Esophagus muscularis mucosa (tissue), 4 donors: ENCODE data around the gene TLCD1. TPM values are rescaled to one million over a fixed set of nuclear protein-coding genes. Genes with fewer than 3 reads are reported as not detected.

Experiments used
- DNase-seq: peaks from one replicate; pipeline ENCODE4 v3.0.0-alpha.2; 2017; ENCODE audit errors: extremely low spot score
- H3K27ac ChIP-seq, 4 donors: fragments of 200-600 bp; sonication (generic); replicated peaks in 1 of 4; 1 replicate in 3 of 4; 2 replicates in 1 of 4; pipeline ENCODE4 v1.5.1; 2016 to 2019; ENCODE audit warnings: mild to moderate bottlenecking in 1 of 4
- H3K27me3 ChIP-seq, 4 donors: fragments of 200-600 bp; sonication (generic); one replicate each; pipeline versions ENCODE4 v1.5.1 to v1.6.0; 2016 to 2019
- H3K36me3 ChIP-seq, 4 donors: fragments of 200-600 bp; sonication (generic); one replicate each; pipeline ENCODE4 v1.5.1; 2016 to 2019
- H3K4me1 ChIP-seq, 4 donors: fragments of 200-600 bp; sonication (generic); one replicate each; pipeline ENCODE4 v1.5.1; 2016 to 2019
- H3K4me3 ChIP-seq, 4 donors: fragments of 200-600 bp; sonication (generic); 1 replicate in 2 of 4; 2 replicates in 2 of 4; pipeline ENCODE4 v1.5.1; 2016 to 2019; ENCODE audit warnings: mild to moderate bottlenecking in 4 of 4, moderate library complexity in 1 of 4
- H3K9me3 ChIP-seq, 4 donors: fragments of 200-600 bp; sonication (generic); 1 replicate in 3 of 4; 2 replicates in 1 of 4; pipeline ENCODE4 v1.5.1; 2016 to 2019
- CTCF ChIP-seq, 3 experiments: fragments of 200-600 bp in 2 of 3; fragments of 450-650 bp in 1 of 3; sonication (generic) in 2 of 3; IDR thresholded peaks; one replicate each; pipeline ENCODE4 v1.5.1; 2017 to 2019; ENCODE audit warnings: antibody characterized with exemption in 3 of 3, mild to moderate bottlenecking in 2 of 3, moderate library complexity in 1 of 3
- EP300 ChIP-seq: sonication (generic); formaldehyde crosslinking; IDR thresholded peaks from one replicate; pipeline ENCODE4 v1.6.1; 2017; ENCODE audit warnings: antibody characterized with exemption
- POLR2A ChIP-seq: fragments of 450-650 bp; IDR thresholded peaks from one replicate; pipeline ENCODE4 v1.6.1; 2017; ENCODE audit warnings: antibody characterized with exemption, moderate library complexity, mild to moderate bottlenecking, low read depth
- POLR2AphosphoS5 ChIP-seq, 2 donors: sonication (generic); formaldehyde crosslinking; IDR thresholded peaks; one replicate each; pipeline ENCODE4 v1.6.1; 2017; ENCODE audit warnings: antibody characterized with exemption in 2 of 2
- WGBS: methylation state at CpG from one replicate; pipeline ENCODE4 v1.1.5; 2018; 5-methylcytosine and 5-hydroxymethylcytosine counted together
- intact Hi-C: fragments of 100-400 bp; cut with DNase I; formaldehyde crosslinking; loops from one replicate; pipeline ENCODE4 v1.15.1; 2023
- total RNA-seq, 4 donors: library from RNA; depleted of rRNA; stranded (reverse); fragments of >200 nt; gene quantifications; one replicate each; pipeline versions ENCODE4 v1.1.0 to v1.2.1, GENCODE V29; 2016

TLCD1 gene
- total RNA-seq, 4 donors from 2014 or later, result 1.0 to 1.5 (median 1.3) TPM; not detected in 1

GRCh38 chr17:28763137-28763799, 37.2 kb upstream of the TLCD1 start:
- 81% methylated on average over 1 of the region's 1 CpG for WGBS
- Histone ChIP-seq H3K27me3 (no peaks in the 10 kb centered on the region), H3K36me3 (peaks cover 20 to 67% (median 37%) of the 10 kb centered on the region in 4 donors), H3K27ac (peak overlapping the region in 1 of 4 donors; percentile 34), H3K9me3 (no peaks in the 10 kb centered on the region), H3K4me3 (no peak overlapping the region), H3K4me1 (peaks cover 17 to 27% (median 27%) of the 10 kb centered on the region in 4 donors)
- intact Hi-C loops, result loop anchor here (5.0 kb wide), 5 partner anchors 41 to 154 kb away; partner anchors contain the start of genes ERAL1 and FAM222B
- TF ChIP-seq EP300, result no peak
- TF ChIP-seq CTCF (IDR thresholded peaks at IDR 0.05), result no peak
- no peak for TF ChIP-seq POLR2A
- no peak for TF ChIP-seq POLR2AphosphoS5 (IDR thresholded peaks at IDR 0.05)
- DNase-seq, result no peak

DNA sequence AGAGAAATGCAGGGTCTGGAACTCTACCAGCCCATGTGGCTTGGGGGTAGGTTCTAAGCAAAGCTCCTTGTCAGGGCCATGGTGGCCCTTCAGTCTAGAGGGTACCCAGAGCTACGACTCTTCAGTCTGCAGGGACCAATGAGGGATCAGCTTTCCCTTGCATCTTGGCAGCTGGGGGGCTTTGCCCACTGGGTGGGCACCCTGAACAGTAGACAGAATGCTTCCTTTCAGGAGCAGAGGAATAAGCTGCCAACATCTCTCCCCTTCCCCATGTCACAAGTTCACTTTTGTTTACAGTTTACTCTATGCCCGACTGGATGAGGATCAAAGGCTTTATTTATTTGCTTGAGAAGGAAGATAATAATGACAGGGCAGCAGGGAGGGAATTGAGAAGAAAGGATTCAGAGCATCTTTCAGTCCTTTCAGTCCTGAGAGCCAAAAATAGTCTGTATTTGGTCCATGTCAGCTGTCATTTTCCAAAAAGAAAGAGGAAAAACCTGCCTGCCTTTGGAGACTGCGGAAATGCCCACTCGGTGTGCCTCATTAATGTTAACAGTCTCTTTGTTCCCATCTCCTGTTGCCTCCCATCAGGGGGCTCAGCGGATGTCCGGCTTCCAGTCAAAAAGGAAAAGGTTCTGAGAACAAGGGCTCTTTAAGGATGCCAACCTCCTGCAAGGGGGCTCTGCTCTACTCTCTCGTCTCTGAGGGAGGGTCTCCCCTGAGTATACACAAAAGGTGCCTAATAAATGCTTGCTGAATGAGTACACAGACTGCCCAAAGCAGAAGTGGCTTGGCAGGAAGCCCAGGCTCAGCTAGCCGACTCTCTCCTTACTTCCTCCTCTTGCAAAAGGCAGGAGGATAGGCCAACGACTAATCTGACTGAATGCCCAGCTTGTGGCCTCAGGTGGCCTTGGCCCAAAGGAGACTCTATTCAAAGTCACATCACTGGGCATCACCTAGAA, 34.8 kb upstream of the TLCD1 start:
- peak overlapping the region in 2 of 4 donors; percentile 25 to 54 for H3K27ac ChIP-seq

DNA sequence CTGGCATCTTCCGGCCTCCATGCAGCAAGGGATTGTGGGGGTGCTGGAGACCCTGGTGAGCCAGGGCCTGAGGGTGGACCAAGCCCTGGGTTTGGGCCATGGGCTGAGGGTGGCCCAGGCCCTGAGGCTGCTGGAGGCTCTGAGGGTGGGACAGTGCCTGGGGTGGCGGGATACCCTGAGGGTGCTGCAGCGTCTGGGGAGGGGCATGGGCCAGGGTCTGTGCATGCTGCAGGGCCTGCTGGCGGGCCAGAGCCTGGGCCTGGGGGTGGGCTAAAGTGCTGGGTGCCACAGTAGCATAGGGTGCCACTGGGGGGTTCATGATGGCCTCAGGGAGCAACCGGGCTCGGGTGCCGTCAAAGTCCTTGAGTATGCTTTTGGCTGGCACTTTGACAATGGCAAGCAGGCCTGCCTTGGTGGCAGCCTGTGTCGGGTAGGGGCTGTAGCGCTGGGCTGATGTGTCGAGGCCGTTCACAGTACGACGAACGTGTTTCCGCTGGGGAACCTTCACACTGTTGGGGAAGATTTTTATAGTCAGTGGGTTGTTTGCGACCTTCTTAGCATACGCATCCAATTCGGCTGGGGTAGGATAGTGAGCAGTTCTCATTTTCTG, 33.3 kb upstream of the TLCD1 start:
- Histone ChIP-seq H3K4me1 (peaks cover 17 to 32% (median 26%) of the 10 kb centered on the region in 4 donors), H3K36me3 (peaks cover 17 to 57% (median 34%) of the 10 kb centered on the region in 4 donors), H3K27me3 (no peaks in the 10 kb centered on the region), H3K27ac (no peak overlapping the region), H3K9me3 (no peaks in the 10 kb centered on the region), H3K4me3 (no peak overlapping the region)
- intact Hi-C loops, result loop anchor here (5.0 kb wide), 1 partner anchor 138 kb away; the partner anchor contains the start of gene FLOT2
- DNase-seq, result no peak
- WGBS, result 93% methylated on average over 14 of the region's 18 CpGs
- no peak for TF ChIP-seq POLR2AphosphoS5 (IDR thresholded peaks at IDR 0.05)

More for the DNA sequence above, 34.8 kb upstream of the TLCD1 start:
- no peak overlapping the region for H3K4me3 ChIP-seq
- no peak for DNase-seq
- H3K27me3 ChIP-seq, result no peaks in the 10 kb centered on the region
- H3K9me3 ChIP-seq, result no peaks in the 10 kb centered on the region
- WGBS, result 39% methylated on average over 9 of the region's 9 CpGs
- peaks cover 17 to 64% (median 39%) of the 10 kb centered on the region in 4 donors for H3K36me3 ChIP-seq
- intact Hi-C loops, result loop anchor here (5.0 kb wide), 5 partner anchors 39 to 156 kb away; partner anchors contain the start of genes ERAL1 and FAM222B
- H3K4me1 ChIP-seq, result peaks cover 17 to 32% (median 27%) of the 10 kb centered on the region in 4 donors
- no peak for TF ChIP-seq POLR2A
- no peak for TF ChIP-seq CTCF (IDR thresholded peaks at IDR 0.05)
- no peak for TF ChIP-seq EP300
- TF ChIP-seq POLR2AphosphoS5 (IDR thresholded peaks at IDR 0.05), result peak in 1 of 2 donors; percentile 11

DNA sequence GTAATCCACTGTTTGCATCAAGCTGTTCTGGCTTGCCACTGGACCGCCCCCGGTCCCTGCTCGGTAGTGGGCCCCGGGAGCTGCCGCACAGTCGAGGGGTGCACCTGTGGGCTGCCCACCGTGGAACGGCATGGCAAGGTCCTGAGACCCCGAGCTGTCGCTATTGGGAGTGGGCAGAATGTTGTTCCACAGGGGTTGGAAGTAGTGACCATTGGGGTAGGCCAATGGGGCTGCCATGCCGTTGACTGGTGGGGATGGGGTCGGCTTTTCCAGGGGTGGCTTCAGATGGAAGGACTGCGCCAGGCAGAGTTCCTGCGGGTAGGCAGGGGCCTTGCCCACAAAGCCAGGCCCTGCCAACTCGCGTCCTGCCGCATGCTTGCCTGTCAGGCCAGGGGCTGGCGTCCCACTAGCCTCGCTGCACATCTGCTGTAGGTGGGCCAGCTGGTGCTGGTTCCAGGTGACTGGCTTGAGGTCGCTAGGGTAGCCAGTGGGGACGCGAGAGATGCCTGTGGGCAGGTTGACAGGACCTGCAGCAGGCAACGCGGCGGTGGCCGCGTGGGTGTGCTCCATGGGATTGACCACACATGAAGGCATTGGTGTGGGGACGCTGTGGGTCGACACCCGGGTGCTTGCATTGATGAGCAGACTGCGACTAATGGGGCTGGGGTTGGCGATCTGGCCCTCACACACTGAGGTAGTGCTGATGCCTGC, 32.5 kb upstream of the TLCD1 start:
- Histone ChIP-seq H3K27ac (no peak overlapping the region), H3K27me3 (no peaks in the 10 kb centered on the region), H3K4me1 (peaks cover 16 to 26% (median 21%) of the 10 kb centered on the region in 4 donors), H3K36me3 (peaks cover 17 to 55% (median 34%) of the 10 kb centered on the region in 4 donors), H3K4me3 (no peak overlapping the region), H3K9me3 (no peaks in the 10 kb centered on the region)
- intact Hi-C loops, result loop anchor here (5.0 kb wide), 1 partner anchor 139 kb away; the partner anchor contains the start of gene FLOT2
- TF ChIP-seq POLR2AphosphoS5 (IDR thresholded peaks at IDR 0.05) (no peak), EP300 (no peak), POLR2A (no peak), CTCF (IDR thresholded peaks at IDR 0.05) (no peak)
- 100% methylated on average over 1 of the region's 32 CpGs for WGBS
- DNase-seq, result no peak
